ENCODE data around the gene METAP1D.
"Not testable (repeated sequence)": the region's sequence is repeated elsewhere in the genome, so short reads cannot be mapped to it uniquely, and the experiment has no call there.

METAP1D gene

GRCh38 chr2:172101821-172102390 lies 102.2 kb downstream of the METAP1D start:
- DNase-seq (ENCODE audit: low read depth, low spot score): no peak

DNA sequence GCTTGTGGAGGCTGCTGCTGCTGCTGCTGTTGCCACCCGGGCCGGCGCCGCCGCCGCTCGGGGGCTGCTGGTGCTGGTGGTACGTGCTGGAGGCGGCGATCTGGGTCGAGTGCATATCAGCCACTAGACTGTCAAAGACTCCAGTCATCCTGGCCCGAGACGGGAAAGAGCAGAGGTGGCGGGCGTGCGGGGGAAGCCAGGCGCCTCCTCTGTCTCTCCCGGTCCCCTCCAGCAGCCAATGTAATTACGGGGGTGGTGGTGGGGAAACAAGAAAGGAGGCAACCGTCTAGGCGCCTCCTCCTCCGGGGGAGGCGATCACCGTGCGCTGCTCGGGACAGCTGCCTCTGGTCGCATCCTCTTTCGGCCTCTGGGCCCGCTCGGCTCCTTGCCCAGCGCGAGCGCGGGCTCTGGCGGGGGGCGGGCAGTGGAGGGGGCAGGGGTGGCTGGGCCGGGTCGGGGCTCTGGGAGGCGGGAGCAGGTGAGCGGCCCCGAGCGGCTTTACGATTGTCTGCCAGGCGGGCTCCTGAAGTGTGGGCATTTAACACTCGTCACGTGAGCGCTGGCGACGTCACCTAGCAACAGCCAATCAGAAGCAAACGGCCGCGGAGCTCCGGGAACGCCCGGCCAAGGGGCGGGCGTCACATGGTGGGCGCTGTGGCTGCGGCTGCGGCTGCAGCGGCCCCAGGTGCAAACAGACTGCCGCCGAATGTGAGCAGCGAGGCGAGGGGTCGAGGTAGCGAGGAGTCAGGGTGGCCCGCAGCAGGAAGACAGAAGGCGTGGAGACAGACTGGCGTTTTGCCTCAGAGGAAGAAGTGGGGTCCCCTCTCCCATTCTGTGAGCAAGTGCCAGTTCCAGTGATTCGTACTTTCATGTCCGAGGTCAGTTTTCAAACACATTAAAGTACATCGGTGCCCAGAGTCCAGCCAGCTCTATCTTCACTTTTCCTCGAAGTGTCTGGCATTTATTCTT lies 102.9 kb downstream of the METAP1D start, which contains the start of gene DLX2:
Gene DLX2 (minus strand): TSS at position 510 of the 969 bp plus-strand sequence. CDS start 362 bp downstream, at position 148.
- DNase-seq (ENCODE audit: low read depth, low spot score): peak; percentile 94

DNA sequence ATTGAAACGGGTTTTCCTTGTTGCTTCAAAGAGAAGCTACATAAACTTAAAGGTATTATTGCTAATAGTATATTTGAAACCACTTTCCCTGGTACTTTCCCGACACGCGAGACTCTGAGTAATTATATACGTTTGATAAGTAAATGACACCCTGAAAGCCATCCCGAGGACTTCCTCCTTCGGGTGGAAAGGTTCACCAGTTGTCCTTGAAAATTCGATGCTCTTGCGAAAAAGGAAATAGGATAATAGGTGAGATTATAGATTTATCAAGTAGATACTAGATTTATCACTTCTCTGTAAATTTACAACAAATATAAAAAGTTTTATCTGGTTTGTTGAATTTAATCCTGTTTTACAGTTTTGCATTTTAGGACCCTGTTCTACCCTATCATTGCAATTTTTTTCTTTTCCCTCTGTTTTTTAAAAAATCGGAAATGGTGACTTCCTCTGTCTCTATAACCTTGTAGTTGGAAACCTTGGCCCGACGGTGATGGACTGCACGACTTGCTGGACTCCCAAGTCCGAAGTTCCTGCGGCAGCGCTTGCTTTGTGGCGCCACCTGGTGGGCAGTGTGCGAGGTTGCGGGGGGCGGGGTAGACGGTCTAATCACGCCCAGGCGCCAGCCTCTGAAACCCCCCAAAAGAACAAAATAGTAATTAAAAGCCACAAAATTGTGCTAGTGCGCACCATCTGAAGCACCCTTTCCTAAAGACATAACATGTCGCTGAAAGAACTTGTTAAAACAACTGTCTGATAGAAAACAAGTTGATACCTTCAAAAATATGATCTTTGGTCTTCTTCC lies 103.9 kb downstream of the METAP1D start:
- peak; percentile 94 for DNase-seq (ENCODE audit: low read depth, low spot score)

DNA sequence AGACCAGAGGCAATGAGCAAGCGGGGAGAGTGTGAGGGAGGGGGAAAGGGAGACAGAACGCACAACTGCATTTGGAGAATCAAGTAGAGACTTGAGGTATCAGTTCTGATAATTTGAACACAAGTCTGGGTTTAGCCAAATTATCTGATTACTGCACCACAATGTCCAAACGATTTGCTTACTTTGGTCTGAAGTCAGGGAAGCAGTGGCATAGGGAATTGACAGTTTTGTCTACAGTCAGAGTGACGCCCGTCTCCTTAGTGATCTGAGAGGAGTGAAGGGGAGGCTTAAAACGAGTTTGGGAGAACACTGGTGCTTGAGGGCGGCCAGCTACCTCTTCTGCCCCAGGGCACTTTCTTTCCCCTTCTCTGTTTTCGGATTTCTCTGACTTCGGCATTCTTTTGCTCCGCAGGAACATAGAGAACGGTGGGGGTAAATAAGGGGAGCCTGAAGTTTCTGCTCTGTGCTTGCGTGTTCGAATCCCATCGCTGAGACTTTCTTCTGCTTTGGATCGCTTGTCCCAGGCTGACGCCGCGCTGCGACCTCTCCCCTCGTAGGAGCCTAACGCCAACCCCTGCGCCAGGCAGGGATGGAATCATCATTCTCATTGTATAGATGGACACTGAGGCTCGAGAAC lies 105.8 kb downstream of the METAP1D start:
- peak; percentile 10 for DNase-seq (ENCODE audit: low read depth, low spot score)

- peak; percentile 68 for DNase-seq (ENCODE audit: low read depth, low spot score)
Observed at GRCh38 chr2:172106108-172106961, 106.6 kb downstream of the METAP1D start.

DNA sequence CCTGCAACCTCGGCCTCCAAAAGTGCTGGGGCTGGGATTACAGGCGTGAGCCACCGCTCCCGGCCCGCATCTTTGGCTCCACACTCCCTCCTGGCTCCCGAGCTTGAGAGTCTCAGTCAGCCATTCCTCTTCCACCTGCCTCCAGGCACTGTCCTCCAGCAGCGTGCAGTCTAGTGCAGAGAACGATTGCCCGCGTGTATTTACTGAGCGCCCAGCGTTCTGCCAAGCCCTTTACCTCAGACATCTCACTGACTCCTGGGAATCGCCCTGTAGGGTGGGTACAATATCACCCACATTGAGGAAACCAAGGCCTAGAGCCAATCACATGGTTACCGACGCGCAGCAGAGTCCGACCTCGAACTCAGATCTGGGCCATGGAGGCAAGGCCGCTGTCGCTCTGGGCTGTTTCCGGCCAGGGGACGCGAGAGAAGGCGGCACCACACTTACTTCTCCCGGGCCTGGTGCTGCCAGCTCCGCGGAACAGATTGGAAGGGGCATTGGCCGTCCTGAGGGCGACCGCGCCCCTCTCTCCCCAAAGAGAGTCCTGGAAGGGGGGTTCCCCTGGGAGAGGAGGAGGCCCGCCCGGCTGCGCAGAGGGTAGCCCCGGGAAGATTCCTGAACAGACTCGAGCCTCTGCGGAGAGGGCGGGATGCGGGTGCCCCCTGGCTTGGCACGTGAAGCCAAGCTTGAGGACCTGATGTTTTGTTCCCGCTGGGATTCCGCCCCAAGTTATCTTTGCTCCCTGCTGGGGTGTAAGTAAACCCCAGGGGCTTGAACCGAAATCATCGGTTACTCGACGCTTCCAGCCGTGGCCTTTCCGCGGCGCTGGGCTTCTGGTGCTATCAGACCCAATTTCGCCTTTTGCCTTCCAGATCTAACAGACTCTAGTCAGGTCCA lies 108.2 kb downstream of the METAP1D start:
- no peak for DNase-seq (ENCODE audit: low read depth, low spot score)

GRCh38 chr2:172108587-172108930 lies 108.8 kb downstream of the METAP1D start:
- no peak for DNase-seq (ENCODE audit: low read depth, low spot score)

DNA sequence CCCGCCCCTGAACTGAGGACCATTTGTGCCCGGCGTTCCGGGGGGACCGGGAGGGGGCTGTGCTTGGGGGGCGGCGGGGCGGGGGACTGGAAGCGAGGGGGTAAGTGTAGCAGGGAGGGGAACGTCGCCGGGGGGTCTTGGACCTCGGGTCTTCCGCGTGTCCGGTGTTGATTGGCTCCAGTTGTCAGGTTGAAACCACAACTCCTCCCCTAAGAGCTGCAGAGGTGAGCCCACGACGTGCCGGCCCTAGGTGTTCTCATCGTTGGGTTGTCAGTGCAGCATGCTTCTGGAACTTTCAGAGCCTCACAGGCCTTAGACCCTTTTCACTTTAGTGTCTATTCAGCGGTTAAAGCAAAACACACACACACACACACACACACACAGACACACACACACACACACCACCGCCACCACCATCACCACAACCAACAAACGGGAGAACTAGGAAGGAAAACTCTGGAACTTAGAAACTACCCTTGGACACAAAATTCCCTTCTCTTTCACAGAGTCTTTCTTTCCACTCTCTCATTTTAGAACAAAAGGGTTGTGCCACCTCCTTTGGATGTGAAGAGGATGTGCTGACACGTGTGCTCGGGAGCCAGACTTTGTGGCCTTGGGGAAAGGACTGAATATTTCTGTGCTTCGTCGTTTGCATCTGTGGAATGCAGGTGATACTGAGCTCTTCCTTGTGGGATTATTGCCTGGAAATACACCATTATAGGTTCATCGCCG lies 109.7 kb downstream of the METAP1D start:
- no peak for DNase-seq (ENCODE audit: low read depth, low spot score)

GRCh38 chr2:172109988-172110811 lies 110.4 kb downstream of the METAP1D start:
- DNase-seq (ENCODE audit: low read depth, low spot score): no peak

GRCh38 chr2:172113617-172114016 lies 113.9 kb downstream of the METAP1D start:
- peak; percentile 58 for DNase-seq (ENCODE audit: low read depth, low spot score)

- DNase-seq (ENCODE audit: low read depth, low spot score): not testable (repeated sequence)
Observed at GRCh38 chr2:172114176-172114575, 114.4 kb downstream of the METAP1D start.

GRCh38 chr2:172114579-172114978 lies 114.8 kb downstream of the METAP1D start:
- DNase-seq (ENCODE audit: low read depth, low spot score): no peak

DNA sequence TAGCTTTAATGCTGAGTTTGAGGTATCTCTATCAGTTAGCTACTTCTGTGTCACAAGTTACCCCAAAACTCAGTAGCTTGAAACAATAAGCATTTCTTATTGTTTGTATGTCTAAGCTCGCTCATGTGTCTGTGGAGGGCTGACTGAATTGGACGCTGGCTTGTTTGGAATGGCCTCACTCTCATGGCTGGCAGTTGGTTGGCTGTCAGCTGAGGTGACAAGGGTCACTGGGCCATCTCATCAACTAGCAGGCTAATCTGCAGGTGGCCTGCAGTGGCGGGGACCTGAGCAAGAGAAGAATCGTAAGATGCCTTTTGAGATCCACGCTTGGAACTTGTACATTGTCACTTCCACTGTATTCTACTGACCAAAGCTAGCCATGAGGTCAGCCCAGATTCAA lies 116.4 kb downstream of the METAP1D start:
- no peak for DNase-seq (ENCODE audit: low read depth, low spot score)

DNA sequence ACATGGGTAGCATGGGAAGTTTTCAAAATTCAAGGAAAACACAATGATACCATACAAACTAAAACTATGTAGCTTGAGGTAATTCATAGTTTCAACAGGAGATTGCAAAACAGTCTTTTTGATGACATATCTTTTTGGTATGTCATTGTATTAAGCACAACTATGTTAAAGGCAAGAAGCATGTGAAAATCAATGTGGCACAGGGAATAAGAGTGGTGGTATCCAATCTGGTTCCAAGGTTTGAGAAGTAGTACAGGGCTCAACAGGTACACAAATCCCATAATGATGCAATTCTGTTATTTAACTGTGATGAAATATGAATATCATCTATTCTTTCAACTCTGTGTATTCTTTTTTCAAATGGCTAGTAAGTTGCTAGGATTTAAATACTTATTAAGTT lies 119.3 kb downstream of the METAP1D start:
- DNase-seq (ENCODE audit: low read depth, low spot score): peak; percentile 45

DNA sequence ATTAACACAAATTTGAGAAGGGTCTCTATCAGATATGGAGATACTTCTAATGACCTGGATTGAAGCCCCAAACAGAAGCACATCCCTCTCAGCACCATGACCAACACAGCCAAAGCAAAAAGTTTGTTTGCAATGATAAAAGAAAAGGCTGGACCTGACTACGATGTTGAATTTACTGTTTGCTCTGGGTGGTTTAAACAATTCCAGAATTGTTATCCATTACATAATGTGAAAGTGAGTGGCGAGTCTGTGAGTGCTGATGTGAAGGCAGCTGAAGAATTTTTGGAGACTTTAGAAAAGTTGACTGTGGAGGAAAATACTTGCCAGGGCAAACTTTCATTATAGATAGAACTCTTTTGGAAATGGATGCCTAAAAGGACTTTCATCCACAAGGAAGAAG lies 120.4 kb downstream of the METAP1D start:
- no peak for DNase-seq (ENCODE audit: low read depth, low spot score)

- no peak for DNase-seq (ENCODE audit: low read depth, low spot score)
Observed at GRCh38 chr2:172128484-172128883, 128.7 kb downstream of the METAP1D start.

DNA sequence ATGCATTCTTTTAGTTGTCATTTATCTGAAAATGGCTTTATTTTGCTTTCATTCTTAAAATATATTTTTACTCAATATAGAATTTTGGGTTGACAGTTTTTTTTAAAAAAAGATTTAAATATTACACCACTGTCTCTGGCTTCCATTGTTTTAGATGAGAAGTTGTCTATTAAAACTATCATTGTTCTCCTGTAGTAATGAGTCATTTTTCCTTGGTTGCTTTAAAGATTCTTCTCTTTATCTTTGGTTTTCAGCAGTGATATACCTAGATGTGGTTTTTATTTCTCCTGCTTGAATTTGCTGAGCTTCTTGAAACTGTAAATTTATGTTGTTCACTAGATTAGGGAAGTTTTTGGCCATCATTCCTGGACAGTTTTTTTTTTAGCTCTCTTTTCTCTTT lies 129.7 kb downstream of the METAP1D start:
- DNase-seq (ENCODE audit: low read depth, low spot score): no peak
